Stimulated activated CD8-positive, alpha-beta memory T cell treated with anti-CD3 and anti-CD28 coated beads, Interleukin-2, amount 100 ng/mL, for 1 hour (primary cell): ENCODE results near the gene UNC79.
"Not testable (repeated sequence)": the region's sequence is repeated elsewhere in the genome, so short reads cannot be mapped to it uniquely, and the experiment has no call there.

Source experiments
- DNase-seq, 2 donors: peaks; one replicate each; pipeline ENCODE4 v3.0.0-alpha.2; 2020; ENCODE audit warnings: low read depth in 2 of 2

UNC79 gene

DNA sequence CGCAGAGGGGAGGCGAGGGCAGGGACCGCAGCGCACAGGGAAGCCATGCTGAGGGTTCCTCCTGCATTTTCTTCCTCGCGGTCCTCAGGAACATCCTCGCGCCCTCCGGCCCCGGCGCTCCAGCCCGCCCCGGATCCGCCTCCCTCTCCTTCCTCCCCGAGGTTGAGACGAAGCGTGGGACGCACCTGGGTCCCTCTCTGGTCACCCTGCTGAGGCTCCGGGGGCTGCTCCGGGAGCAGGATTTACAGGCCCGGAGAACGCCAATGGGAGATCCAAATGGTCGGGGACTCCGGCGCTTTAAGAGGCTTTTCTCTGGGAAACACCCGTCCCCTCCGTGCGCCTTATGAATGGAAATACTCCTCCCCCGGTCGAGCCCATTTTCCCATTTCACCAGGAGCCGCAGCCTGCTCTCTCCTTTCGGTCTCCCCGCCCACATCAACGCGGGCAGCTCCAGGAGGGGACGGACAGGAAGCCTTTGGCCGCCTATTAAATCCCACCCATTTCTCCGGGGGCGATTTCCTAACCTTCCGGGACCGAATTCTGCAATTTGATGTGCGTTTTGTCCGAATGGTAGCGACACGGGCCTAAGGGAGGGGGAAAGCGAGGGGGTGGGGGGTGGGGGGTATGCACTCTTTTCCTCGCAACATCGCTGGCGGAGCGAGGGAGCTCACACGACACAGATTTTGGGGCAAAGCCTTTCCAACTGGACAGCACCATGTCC, at the start of gene UNC79:
TSS of gene UNC79 (plus strand) at position 625 of the 721 bp plus-strand sequence. CDS start at position 716, 91 bp downstream.
- DNase-seq = no peak

DNA sequence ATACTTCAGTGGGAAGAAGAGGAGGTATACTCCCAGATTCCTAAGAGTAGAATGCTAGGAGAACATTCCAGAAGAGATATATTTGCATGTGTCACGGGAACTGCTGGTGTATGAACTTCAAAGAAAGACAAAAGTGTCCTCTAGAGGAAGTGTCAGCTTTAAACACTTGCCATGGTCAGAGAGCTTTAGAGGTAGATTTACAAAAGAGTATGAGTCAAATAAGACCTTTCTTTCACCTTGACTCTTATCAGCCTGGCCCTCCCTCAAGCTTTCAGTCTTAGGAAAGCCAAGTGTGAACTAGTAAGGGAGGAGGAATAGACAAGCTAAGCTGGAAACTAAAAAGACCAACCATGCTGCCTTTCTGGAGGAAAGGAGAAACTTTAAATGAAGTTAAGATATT, 49.1 kb upstream of the UNC79 start:
- no peak for DNase-seq

DNA sequence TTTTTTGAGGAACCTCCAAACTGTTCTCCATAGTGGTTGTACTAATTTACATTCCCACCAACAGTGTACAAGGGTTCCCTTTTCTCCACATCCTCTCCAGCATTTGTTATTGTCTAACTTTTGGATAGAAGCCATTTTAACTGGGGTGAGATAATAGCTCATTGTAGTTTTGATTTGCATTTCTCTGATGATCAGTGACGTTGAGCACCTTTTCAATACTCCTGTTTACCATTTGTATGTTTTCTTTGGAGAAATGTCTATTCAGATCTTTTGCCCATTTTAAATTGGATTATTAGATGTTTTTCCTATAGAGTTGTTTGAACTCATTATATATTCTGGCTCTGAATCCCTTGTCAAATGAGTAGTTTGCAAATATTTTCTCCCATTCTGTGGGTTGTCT, 46.5 kb upstream of the UNC79 start:
- DNase-seq = not testable (repeated sequence)

DNA sequence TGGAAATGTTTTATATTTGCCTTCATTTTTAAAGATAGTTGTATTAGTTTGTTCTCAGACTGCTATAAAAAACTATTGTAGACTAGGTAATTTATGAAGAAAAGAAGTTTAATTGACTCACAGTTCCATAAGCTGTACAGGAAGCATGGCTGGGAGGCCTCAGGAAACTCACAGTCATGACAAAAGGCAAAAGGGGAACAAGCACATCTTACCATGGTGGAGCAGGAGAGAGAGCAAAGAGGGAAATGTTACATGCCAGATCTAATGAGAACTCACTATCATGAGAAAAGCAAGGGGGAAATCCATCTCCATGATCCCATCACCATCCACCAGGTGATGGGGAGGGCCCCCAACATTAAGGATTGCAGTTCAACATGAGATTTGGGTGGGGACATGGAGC, 35.5 kb upstream of the UNC79 start:
- DNase-seq = no peak

DNA sequence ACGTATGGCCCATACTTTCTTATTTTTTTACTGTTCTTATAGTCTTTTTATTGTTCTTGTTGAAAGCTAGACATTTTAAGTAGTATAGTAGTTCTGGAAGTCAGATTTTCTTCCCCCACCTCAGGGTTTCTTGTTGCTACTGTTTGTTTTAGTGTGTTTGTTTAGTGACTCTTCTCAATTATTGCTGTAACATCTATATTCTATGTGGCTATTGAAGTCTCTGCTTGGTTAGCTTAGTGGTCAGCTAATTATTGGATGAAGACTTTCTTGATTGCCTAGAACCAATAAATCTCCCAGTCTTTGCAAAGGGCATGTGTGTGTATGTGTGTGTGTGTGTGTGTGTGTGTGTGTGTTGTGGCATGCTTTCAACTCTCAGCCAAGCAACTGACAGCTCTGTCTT, 34.3 kb upstream of the UNC79 start:
- DNase-seq = no peak

DNA sequence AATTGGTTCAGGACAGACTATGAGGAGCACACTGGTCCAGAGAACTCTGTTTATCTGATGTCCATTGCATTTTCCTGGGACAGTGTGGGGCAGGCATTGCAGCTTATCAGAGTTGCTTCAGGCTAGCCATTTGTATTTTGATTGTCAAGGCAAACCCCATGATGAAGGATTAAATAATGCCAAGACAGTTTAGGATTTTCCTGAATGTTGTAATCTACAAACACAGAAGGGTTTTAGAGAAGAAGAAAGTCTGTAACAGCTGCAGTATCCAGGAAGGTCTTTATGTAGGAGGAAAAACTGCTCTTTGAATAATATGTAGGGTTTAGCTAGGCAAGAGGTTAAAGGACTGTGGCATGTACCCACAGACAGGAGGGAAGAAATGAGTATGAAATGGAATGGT, 32.2 kb upstream of the UNC79 start:
- no peak for DNase-seq

DNA sequence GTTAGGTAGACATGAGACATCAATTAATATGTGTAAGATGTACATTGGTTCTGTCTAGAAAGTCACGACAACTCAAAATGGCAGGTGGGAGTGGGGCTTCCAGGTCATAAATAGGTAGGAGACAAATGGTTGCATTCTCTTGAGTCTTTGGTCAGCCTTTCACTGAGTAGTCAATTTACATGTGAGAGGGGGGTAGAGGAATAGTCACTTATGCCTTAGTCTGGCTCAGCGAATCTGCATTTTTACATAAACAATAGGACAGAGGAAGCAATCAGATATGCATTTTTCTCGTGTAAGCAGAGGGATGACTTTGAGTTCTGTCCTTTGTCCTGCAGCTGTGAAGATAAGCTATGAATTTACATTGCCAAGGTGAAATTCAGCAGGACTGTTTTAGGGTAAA, 27.8 kb upstream of the UNC79 start:
- no peak for DNase-seq

DNA sequence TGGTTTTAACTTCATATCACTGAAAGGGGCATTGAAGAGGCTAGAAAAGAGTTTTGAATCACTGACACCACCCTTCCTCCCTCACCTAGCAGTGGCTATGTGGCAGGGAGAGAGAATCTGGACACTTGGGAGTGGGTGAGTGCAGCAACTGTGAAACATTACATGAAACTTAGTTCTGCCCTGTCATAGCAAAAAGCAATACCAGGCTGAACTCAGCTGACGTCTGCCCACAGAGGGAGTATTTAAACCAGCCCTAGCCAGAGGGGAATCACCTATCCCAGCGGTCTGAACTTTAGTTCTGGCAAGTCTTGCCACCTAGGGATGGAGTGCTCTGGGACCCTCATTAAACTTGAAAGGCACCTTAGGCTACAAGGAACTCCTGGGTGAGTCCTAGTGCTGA, 20.7 kb upstream of the UNC79 start:
- DNase-seq = no peak

DNA sequence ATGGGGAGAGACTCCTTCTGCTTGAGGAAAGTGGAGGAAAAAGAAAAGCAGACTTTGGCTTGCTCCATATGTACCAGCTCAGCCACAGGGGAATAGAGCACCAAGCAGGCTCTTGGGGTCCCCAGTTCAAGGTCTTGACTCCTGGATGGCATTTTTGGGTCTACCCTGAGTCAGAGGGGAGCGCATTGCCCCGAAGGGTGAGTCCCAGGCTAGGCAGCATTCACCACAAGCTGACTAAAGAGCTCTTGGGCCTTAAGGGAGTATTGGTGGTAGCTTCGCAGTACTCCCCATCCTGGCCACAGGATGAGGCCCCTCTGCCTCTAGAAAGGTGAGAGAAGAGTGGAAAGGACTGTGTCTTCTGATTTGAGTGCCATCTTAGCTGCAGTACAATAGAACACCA, 19.8 kb upstream of the UNC79 start:
- no peak for DNase-seq

DNA sequence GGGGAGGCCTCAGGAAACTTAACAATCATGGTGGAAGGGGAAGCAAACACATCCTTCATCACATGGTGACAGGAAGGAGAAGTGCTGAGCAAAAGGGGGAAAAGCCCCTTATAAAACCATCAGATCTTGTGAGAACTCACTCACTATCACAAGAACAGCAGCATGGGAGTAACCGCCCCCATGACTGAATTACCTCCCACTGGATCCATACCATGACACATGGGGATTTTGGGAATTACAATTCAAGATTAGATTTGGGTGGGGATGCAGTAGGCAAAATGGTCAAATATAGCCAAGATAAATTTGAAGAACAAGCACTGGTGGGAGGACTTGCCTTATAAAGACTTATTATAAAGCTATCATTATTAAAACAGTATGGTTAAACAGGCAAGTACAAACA, 5.6 kb upstream of the UNC79 start:
- not testable (repeated sequence) for DNase-seq

DNA sequence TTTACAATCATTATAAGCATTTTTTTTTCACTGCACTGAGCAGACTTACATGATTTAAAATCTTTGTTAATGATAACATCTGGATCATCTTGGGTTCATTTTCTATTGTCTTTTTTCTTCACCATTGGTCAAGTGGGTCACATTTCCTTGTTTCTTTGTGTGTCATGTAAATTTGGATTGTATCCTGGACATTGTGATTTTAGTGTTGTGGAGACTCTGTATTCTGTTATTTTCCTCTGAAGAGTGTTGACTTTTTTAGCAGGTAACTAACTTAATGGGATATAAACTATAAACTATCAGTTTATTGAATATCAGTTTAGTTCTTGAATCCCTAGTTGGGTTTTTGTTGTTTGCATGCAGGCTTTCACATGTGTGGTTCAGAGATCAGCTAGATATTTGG, 4.0 kb upstream of the UNC79 start:
- no peak for DNase-seq

DNA sequence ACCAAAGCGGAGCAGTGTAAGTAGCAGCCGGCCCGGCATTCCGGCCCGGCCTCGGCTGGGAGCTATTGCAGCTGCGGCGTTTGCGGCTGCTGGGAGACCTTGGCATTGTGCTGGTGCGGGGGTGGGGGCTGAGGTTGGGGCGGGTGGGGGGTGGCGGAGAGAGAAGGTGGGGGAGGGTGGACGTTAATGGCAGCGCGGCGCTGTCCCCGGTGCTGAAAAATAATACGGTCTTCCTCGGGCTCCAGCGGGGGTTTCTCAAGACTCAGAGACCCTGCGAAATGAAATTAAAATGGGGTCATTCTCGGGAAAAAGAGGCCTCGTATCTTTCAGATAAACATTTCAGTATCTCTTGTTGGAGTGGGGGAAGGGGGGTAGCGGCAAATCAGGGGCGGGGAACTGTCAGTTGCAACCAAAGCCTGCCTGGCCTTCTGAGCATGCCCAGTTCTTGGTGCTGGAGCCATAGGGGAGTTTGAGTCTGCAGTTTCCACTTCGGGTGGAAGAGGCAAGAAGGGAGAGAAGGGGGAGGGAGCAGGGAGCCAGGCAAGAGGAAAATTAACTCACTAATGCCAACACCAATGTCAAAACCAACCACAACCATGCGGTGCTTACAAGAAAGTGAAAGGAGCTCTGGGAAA, 414 bp downstream of the UNC79 start:
- no peak for DNase-seq

DNA sequence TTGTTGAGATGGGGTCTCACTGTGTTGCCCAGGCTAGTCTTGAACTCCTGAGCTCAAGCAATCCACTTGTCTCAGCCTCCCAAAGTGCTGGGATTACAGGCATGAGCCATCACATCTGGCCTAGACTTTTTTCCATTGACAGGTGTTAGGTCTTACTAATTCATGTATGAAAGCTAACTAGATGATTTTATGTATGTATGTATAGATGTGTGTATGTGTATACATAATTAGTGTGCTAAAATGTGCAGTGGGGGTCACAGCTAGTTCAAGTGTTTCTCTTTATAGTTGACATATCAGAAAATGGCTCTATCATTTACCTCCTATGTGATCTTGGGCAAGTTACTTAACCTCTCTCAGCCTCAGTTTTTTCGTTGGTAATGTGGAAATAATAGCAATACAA, 23.5 kb downstream of the UNC79 start:
- DNase-seq = no peak

DNA sequence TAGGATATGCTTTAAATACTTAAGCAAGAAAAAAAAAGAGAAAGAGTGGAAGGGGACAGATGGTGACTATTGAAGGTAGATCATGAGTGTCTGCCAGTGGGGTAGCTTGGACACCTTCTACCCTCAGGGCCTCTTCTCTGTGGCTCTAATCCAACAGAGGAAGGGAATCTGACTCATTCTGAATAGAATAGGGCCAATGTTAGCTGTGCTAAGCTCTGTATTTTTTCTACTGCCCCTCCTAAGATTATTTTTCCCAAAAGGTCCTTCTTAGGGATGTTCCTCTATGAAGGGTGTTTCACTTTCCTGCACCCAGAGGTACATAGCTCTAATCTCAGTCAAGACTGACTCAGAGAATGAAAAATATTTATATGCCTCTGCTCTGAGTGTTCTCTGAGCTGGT, 25.6 kb downstream of the UNC79 start:
- no peak for DNase-seq

DNA sequence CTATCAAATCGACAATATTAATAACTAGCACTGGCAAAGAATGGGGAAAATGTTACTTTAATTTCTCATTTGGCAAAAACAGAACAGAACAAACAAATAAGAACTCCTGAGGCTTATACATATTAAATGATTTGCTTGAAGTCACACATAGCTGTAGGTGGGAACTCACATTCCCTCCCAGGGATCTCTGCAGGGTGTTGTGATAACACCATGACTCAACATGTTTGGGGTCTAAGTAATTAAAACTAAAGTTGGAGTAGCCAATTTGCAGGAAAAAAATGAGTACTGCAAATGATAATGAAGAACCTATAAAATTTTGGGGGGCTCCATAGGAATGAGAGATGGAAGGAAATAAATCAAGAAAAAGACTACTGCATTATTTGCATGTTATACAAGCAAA, 27.5 kb downstream of the UNC79 start:
- no peak for DNase-seq

DNA sequence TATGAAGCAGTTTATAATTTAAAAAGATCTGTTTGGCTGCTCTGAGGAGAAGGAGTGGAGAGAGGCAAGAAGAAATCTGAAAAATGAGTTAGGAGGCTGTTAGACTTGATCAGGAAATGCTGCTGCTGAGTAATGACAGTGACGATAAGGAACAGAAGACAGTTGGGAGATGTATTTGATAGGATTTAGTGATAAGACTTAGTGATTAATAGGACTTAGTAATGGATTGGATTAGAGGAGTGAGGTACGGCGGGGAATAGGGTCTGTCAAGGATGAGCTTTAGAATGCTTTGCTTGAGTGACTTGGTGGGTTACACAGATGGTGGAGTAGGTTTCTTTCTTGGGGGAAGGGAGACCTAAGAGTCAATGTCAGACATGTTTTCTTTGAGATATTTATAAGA, 31.7 kb downstream of the UNC79 start:
- no peak for DNase-seq

DNA sequence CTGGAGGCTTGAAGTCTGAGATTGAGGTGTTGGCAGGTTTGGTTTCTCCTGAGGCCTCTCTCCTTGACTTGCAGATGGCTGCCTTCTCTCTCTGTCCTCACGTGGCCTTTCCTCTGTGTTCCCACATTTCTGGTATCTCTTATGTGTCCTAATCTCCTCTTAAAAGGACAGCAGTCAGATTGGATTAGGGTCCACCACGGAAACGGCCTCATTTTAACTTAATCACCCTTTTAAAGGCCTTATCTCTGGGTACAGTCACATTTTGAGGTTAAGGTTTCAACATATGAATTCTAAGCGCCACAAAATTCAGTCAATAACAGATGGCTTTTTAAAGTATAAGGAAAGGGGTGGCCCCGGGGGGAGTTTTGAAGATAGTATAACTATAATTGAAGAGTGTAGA, 33.5 kb downstream of the UNC79 start:
- no peak for DNase-seq

DNA sequence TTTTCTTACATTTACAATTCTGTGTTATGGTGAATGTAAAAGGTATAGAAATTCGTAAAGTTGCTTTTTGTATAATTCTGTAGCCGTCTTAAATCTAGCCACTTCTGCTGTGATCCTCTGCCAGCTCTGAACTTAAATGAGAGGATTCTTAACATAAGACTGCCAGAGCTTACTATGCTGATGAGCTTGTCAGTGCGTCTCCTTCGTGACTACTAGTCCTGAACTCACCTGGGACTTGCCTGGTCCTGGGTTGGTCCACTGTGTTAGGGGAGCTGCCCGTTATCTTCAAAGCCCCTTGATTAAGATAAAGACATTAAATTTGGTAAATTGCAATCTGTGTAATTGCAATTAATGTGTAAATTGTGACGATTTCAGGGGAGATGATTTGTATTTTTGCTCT, 44.7 kb downstream of the UNC79 start:
- DNase-seq = no peak

DNA sequence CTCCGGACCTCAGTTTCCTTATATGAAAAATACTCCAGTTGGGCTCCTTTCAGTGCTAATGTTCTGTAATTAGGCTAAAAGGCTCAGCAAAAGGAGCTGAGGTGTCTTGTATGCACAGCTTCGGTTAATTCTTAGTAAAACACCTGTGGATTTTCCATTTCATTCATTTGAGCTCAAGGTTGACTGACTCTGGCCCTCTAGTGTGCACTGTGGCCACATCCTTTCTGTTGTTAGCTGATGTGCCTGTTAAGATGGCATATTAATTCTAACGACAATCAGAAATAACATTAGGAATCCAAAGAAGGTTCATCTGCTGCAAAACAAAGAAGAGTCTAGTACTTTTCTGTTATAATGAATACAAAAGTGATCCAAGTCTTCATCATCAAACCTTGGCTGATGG, 45.6 kb downstream of the UNC79 start:
- no peak for DNase-seq

DNA sequence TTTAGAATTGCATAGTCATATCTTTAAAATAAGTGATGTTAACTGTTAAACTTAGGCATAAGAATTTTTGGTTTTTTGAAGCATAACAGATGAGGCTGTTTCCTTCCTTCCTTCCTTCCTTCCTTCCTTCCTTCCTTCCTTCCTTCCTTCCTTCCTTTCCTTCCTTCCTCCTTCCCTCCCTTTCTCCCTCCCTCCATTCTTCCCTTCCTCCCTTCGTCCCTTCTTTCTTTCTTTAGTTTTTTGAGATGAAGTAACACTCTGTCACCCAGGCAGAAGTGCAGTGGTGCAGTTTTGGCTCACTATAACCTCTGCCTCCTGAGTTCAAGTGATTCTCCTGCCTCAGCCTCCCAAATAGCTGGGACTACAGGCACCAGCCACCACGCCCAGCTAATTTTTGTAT, 48.3 kb downstream of the UNC79 start:
- DNase-seq = not testable (repeated sequence)

DNA sequence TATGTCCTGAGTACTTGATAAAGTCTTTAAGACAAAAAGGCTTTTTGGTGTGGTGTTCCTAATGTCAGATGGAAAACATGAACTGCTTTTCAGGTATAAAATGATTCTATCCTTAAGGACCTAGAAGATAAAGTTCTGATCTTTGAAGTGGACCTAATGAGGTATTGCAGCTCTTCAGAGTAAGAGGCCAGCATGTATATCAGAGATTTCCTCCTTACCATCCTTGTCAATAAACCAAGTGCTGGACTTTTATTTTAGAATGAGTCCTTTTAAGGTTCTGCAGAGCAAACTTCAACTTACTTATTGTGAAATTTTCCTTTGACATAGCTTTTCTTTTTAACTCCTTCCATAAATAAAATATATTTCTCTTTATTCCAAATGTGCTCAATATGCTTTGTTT, 50.1 kb downstream of the UNC79 start:
- no peak for DNase-seq

DNA sequence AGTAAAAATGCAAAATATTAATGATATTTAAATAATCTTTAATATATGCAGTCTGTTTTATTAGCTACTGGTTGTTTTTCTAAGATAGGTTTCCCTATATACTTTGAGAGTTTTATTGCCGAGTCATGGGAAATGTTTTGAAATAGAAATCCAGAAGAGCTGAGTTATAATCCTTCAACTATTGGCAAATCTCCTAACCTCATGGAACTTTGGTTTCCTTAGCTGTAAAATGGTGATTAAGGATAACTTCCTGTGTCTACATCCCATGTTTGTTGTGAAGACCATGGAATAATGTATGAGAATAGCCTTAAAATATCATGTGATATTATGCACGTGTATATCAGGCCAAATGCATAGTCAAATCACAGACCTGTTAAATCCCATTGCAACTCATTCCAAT, 51.0 kb downstream of the UNC79 start:
- no peak for DNase-seq

DNA sequence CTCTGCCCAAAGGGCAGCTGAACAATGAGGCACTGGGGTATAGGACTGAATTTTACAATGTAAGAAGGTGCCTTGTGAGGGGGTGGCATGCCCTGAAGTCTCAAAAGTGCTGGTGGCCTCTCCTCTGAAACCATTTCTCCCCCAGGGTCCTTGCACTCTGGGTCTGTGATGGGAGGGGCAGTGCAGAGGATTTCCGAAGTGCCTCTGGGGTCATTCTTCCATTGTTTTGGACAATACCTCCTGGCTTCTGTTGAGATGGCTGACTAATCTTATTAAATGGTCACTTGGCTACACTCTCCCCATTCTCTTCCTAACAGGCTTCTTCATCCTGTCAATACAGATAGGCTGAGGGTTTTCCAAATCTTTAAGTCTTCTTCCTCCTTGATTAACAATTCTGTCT, 59.3 kb downstream of the UNC79 start:
- no peak for DNase-seq

DNA sequence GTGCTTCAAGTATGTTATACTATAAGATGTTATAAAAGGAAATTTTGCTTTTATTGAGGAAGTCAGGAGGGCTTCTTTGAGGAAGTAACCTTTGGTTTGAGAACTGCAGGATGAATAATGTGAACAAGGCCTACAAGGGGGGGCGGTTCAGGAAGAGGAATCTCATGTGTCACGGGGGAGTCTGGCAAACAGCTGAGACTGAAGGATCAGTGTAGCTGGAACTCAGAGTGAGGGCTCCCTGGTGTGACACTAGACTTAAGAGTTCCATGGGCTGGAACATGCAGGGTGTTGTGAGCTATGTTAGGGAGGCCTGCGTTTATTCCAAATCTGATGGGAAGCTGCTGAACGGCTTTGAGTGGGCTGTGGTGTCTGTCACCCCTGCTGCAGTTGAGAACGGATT, 62.3 kb downstream of the UNC79 start:
- no peak for DNase-seq
